ENCODE measurements around the gene ESR1.
"Not testable (repeated sequence)": the region's sequence is repeated elsewhere in the genome, so short reads cannot be mapped to it uniquely, and the experiment has no call there.

The ESR1 gene

GRCh38 chr6:152054441-152054840 lies 247.0 kb downstream of the ESR1 start:
- DNase-seq (ENCODE audit: low read depth): no peak

GRCh38 chr6:152055517-152055916 lies 248.0 kb downstream of the ESR1 start:
- no peak for DNase-seq (ENCODE audit: low read depth)

DNA sequence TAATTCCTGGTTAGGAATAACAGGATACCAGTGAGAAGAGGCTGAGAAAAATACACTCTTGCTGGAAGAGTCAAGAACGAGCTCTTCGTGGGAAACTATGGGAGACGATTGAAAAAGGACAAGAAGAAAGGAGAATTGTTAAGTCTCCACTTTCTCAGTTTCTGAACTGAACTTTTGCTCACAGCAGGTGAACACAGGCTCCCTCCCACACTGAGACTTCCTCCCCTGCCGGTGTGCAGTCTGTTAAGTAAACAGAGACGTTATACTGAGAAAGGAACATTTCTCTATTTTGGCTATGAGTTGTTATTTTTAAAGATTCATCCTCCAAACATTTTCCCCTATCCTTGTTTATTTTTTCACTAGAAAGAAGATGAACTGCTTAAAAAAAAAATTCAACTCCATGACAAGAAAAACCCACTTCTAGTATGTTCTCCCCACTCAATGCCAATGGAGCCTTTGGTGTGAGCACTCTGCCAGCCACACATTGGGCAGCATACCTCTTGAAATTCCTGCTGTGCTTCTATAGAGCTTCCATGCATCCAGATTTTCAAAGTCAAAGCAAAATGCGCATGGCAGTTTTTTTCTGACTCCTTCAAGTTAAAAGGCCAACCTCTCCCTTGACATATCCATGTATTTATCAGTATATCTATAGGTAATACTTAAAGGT lies 250.5 kb downstream of the ESR1 start:
- DNase-seq (ENCODE audit: low read depth): no peak

- DNase-seq (ENCODE audit: low read depth): no peak
Observed at GRCh38 chr6:152059909-152060308, 252.4 kb downstream of the ESR1 start.

GRCh38 chr6:152062476-152062875 lies 255.0 kb downstream of the ESR1 start:
- DNase-seq (ENCODE audit: low read depth): no peak

DNA sequence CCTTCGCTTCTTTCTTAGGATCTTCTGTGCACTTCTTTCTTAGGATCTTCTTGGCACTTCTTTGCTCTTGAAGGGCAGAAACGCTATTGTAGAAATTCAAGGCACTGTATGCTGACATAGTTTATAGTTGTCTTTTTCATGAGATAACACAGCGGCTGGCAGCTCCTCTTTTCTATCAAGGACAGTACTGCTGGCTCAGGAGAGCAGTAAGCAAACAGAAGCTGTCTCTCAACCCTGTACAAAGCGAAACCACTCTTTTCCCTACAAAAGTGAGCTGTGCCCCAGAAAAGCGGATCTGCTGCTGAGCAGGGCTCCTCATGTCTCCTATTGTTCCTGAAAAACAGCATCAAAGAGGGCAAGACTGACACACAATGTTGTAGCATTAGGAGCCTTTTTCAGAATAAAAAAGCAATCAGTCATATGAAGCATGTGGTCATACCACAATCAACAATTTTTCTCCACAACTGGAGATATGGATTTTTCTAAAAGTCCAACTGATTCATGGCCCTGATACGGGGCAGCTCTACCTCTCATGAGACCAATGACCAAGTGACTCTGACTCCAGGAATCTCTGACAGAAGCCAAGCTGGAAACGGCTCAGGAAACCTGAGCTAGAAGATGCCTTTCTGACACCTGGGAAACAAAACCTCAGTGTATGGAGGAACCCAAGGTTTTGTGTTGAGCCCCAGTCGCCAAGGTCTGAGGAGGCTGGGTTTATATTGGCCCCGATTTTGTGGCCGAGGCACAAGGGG lies 255.9 kb downstream of the ESR1 start:
- no peak for DNase-seq (ENCODE audit: low read depth)

- no peak for DNase-seq (ENCODE audit: low read depth)
Observed at GRCh38 chr6:152068622-152069261, 261.3 kb downstream of the ESR1 start.

DNA sequence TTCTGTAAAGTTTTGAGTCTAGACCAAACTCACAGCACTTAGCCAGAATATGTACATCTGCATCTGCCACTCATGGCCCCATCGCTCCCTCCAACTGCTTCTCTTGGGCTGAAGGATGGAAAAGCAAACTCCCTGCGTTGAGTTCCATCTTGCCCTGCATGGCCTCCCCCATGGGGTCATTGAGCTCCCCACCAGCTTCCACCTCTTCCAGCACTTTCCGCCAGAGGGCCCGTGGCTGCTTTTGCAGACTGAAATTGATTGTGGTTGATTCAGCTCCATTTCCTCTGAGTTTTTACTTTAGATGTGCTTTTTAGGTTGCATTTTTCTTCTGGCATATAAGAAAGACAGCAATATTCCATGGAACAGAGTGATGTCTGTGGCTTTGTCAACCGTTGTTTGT lies 263.1 kb downstream of the ESR1 start:
- DNase-seq (ENCODE audit: low read depth): no peak

DNA sequence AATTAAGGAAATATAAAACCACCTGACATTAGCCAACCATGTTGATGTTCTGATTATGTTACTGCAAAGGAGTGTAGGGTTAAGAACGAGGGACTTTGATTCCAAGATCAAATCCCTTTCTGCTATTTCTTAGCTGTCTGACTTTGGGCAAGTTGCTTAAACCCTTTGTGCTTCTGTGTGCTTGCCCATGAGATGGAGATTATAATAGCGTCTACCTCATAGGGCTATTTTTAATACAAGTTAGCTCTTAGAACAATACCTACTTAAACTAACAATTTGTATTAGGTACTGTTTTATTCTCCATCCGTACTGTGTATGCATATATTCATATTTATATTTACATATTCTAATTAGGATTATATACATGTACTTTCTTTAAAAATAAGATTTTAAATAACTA lies 263.8 kb downstream of the ESR1 start:
- DNase-seq (ENCODE audit: low read depth): no peak

DNA sequence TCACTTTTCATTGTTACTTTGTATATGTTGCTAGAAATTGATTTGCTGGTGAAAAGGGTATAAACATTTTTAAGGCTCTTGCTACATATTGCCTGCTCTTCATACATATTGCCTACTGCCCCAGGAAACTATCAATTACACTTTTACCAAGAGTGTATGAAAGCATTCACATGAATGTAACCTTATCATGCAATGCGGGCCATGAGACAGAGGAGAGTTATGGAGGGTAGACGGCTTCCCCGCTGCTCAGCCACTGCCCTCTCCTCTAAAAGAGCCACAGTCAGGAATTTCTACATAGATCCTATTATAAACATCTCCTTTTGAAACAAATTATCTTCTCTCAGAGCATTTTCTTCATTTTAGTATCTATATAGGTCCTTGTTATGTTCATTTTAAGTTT lies 264.4 kb downstream of the ESR1 start:
- no peak for DNase-seq (ENCODE audit: low read depth)

DNA sequence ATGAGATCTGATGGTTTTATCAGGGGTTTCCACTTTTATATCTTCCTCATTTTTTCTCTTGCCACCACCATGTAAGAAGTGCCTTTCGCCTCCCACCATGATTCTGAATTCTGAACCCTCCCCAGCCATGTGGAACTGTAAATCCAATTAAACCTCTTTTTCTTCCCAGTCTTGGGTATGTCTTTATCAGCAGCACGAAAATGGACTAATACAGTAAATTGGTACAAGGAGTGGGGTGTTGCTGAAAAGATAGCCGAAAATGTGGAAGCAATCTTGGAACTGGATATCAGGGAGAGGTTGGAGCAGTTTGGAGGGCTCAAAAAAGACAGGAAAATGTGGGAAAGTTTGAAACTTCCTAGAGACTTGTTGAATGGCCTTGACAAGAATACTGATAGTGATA lies 268.8 kb downstream of the ESR1 start:
- not testable (repeated sequence) for DNase-seq (ENCODE audit: low read depth)

DNA sequence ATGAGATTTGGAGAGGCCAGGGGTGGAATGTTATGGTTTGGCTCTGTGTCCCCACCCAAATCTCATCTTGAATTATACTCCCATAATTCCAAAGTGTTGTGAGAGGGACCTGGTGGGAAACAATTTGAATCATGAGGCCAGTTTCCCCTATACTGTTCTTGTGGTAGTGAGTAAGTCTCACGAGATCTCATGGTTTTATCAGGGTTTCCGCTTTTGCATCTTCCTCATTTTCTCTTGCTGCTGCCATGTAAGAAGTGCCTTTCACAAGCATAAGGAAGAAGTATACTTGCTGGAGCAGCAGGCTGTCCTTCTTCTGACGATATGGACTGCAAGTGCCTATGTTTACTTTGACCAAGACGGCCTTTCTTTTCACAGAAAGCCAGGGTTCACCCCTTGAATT lies 270.5 kb downstream of the ESR1 start:
- DNase-seq (ENCODE audit: low read depth): no peak

DNA sequence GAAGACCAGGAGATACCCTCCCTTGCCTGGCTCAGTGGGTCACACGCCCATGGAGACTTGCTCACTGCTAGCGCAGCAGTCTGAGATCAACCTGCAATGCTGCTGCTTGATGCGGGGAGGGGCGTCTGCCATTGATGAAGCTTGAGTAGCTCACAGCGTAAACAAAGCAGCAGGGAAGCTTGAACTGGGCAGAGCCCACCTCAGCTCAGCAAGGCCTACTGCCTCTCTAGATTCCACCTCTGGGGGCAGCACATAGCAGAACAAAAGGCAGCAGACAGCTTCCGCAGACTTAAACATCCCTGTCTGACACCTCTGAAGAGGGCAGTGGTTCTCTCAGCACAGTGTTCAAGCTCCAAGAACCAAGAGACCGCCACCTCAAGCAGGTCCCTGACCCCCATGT lies 271.3 kb downstream of the ESR1 start:
- no peak for DNase-seq (ENCODE audit: low read depth)

- no peak for DNase-seq (ENCODE audit: low read depth)
Observed at GRCh38 chr6:152085451-152085921, 278.0 kb downstream of the ESR1 start.

GRCh38 chr6:152086223-152086873 lies 278.9 kb downstream of the ESR1 start:
- no peak for DNase-seq (ENCODE audit: low read depth)

DNA sequence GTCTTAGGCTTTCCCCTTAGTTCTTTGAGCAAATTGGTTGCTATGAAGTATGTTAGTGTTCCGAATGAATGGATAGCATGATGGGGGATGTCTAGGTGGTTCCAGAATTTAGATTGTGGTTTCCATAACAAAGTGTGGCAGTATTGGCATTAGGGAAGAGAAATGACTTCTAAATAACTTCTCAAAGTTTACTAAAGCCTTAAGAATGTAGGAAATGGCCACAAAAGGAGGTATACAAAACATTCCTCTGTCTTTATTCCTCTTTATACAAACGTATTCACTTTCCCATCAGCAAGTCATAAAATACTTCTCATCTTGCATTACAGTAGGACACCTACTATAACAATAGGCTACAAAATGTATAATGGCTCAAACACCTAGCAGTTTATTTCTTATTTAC lies 279.6 kb downstream of the ESR1 start:
- no peak for DNase-seq (ENCODE audit: low read depth)

DNA sequence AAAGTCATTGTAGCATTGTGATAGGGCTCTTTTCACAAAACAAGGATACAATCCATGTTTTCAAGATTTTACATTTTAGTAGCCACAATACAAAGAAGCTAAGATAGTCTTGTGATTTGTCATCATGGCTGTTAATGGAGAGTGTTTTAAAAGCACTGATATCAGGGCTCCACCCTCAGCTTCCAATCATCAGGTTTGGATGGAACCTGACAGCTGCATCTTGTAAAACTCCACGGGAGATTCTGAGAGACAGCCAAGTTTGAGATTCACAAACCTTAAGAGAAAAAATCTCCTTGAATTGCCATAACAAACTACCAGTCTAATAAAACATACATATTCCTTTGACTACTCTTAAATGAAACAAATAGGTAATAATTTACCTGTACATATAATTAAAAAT lies 280.2 kb downstream of the ESR1 start:
- DNase-seq (ENCODE audit: low read depth): no peak

DNA sequence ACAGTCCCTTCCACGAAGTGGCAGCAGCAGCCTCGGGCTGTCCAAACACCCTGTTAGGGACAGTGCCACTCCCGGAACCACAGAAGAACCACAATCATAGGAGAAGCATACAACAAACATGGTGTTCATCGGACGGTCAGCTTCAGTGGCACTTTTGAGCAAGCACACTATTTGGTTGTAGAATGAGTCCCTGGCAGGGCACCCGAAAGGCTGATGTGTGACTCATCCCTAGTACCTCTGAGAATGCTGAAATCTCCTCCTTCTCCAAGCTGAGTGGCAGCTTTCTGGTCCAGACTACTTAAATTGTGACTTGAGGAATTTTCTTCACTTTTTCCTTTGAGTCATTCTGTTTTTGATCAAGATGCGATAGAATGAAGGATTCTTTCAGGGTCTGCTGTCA lies 282.5 kb downstream of the ESR1 start:
- no peak for DNase-seq (ENCODE audit: low read depth)

DNA sequence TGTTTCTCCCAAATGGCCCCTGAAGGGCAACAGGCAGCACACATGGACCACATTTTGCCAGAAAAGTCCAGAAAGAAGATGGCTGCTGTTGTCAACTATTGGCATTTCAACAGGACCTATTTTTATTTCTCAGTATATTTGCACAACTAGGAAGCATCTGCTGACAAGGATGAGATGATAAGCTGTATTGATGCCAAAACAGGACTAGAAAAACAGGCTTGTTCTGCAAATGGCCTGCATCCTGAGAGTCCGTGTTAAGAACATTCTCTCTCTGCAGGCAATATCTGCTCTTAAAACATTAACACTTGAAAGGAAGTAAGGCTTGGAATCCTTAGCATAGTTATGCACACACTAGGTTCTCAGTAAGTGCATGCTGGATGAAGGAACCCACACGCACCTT lies 283.7 kb downstream of the ESR1 start:
- DNase-seq (ENCODE audit: low read depth): no peak

GRCh38 chr6:152091851-152092341 lies 284.4 kb downstream of the ESR1 start:
- DNase-seq (ENCODE audit: low read depth): no peak

- DNase-seq (ENCODE audit: low read depth): no peak
Observed at GRCh38 chr6:152093711-152094110, 286.2 kb downstream of the ESR1 start.

GRCh38 chr6:152094276-152094675 lies 286.8 kb downstream of the ESR1 start:
- DNase-seq (ENCODE audit: low read depth): no peak

All from fibroblast of the conjunctiva (primary cell).